H9 (cell line): Measurements from ENCODE around the gene CRISPLD2. TPM values are rescaled to one million over a fixed set of nuclear protein-coding genes. Genes with fewer than 3 reads are reported as not detected.

Experiments used
- DNase-seq: peaks from one replicate; pipeline ENCODE4 v3.0.0-alpha.2; 2017
- H2AFZ ChIP-seq: one replicate; pipeline ENCODE4 v1.6.1; 2013; ENCODE audit warnings: mild to moderate bottlenecking, low read length, control low read depth, moderate library complexity
- H2AK5ac ChIP-seq: 2 replicates; pipeline ENCODE4 v1.6.1; 2013; ENCODE audit warnings: low read length, control low read depth, mixed read lengths; ENCODE audit not compliant: insufficient read length
- H2BK120ac ChIP-seq: one replicate; pipeline ENCODE4 v1.6.1; 2013; ENCODE audit warnings: low read depth, mild to moderate bottlenecking, low read length, control low read depth, inconsistent platforms; ENCODE audit not compliant: poor library complexity, severe bottlenecking
- H2BK12ac ChIP-seq: 2 replicates; pipeline ENCODE4 v1.6.1; 2013; ENCODE audit warnings: low read length, control low read depth, mixed read lengths, low read depth; ENCODE audit not compliant: insufficient read length
- H2BK15ac ChIP-seq: 2 replicates; pipeline ENCODE4 v1.6.1; 2013; ENCODE audit warnings: low read depth, low read length, control low read depth
- H2BK20ac ChIP-seq: one replicate; pipeline ENCODE4 v1.6.1; 2013; ENCODE audit warnings: low read depth, mild to moderate bottlenecking, low read length, control low read depth, inconsistent platforms; ENCODE audit not compliant: poor library complexity, severe bottlenecking
- H2BK5ac ChIP-seq: 2 replicates; pipeline ENCODE4 v1.6.1; 2013; ENCODE audit warnings: low read length, control low read depth, mixed read lengths; ENCODE audit not compliant: insufficient read length
- H3K14ac ChIP-seq: 2 replicates; pipeline ENCODE4 v1.6.1; 2013; ENCODE audit warnings: low read length, control low read depth; ENCODE audit not compliant: insufficient read depth
- H3K18ac ChIP-seq: 2 replicates; pipeline ENCODE4 v1.6.1; 2013; ENCODE audit warnings: low read depth, mild to moderate bottlenecking, mixed read lengths, low read length, control low read depth; ENCODE audit not compliant: insufficient read length
- H3K23ac ChIP-seq: 2 replicates; pipeline ENCODE4 v1.6.1; 2013; ENCODE audit warnings: low read length, control low read depth, mixed read lengths, low read depth; ENCODE audit not compliant: insufficient read length
- H3K23me2 ChIP-seq: 2 replicates; pipeline ENCODE4 v1.6.1; 2013; ENCODE audit warnings: low read depth, mild to moderate bottlenecking, mixed read lengths, low read length, control low read depth; ENCODE audit not compliant: insufficient read length, poor library complexity, severe bottlenecking
- H3K27ac ChIP-seq: 2 replicates; pipeline ENCODE4 v1.5.1; 2013; ENCODE audit warnings: low read length, control low read depth, mixed read lengths, low read depth; ENCODE audit not compliant: insufficient read length
- H3K27me3 ChIP-seq: 2 replicates; pipeline ENCODE4 v1.6.1; 2013; ENCODE audit warnings: low read length, control low read depth, inconsistent platforms; ENCODE audit not compliant: insufficient read depth
- H3K4ac ChIP-seq: 2 replicates; pipeline ENCODE4 v1.6.1; 2013; ENCODE audit warnings: low read depth, mild to moderate bottlenecking, control low read depth, inconsistent platforms, low read length, moderate library complexity
- H3K4me1 ChIP-seq: 2 replicates; pipeline ENCODE4 v1.6.1; 2013; ENCODE audit warnings: low read length, control low read depth, inconsistent platforms; ENCODE audit not compliant: insufficient read depth
- H3K4me2 ChIP-seq: 2 replicates; pipeline ENCODE4 v1.6.1; 2013; ENCODE audit warnings: low read length, control low read depth, mixed read lengths; ENCODE audit not compliant: insufficient read length, insufficient read depth
- H3K56ac ChIP-seq: 2 replicates; pipeline ENCODE4 v1.6.1; 2013; ENCODE audit warnings: low read depth, mild to moderate bottlenecking, mixed read lengths, low read length, control low read depth; ENCODE audit not compliant: insufficient read length
- H3K79me1 ChIP-seq: 2 replicates; pipeline ENCODE4 v1.6.1; 2013; ENCODE audit warnings: low read depth, mild to moderate bottlenecking, moderate library complexity, low read length, control low read depth, inconsistent platforms; ENCODE audit not compliant: insufficient read depth, poor library complexity, severe bottlenecking
- H3K79me2 ChIP-seq: 2 replicates; pipeline ENCODE4 v1.6.1; 2013; ENCODE audit warnings: low read length, control low read depth, inconsistent platforms; ENCODE audit not compliant: insufficient read depth
- H3K9ac ChIP-seq: 2 replicates; pipeline ENCODE4 v1.6.1; 2013; ENCODE audit warnings: low read length, control low read depth, mixed read lengths; ENCODE audit not compliant: insufficient read length; ENCODE audit errors: extremely low read depth
- H3K9me3 ChIP-seq: one replicate; pipeline ENCODE4 v1.6.1; 2013; ENCODE audit warnings: low read depth, low read length, inconsistent platforms; ENCODE audit not compliant: control insufficient read depth
- H3T11ph ChIP-seq: one replicate; pipeline ENCODE4 v1.6.1; 2013; ENCODE audit warnings: mild to moderate bottlenecking, low read length, control low read depth, inconsistent platforms
- H4K20me1 ChIP-seq: one replicate; pipeline ENCODE4 v1.6.1; 2013; ENCODE audit not compliant: control insufficient read depth, insufficient read length, insufficient read depth
- H4K5ac ChIP-seq: 2 replicates; pipeline ENCODE4 v1.6.1; 2013; ENCODE audit warnings: low read depth, mild to moderate bottlenecking, mixed read lengths, low read length, control low read depth; ENCODE audit not compliant: insufficient read length
- H4K8ac ChIP-seq: replicated peaks from 2 replicates; pipeline ENCODE4 v1.6.1; 2013; ENCODE audit warnings: low read length, control low read depth, mixed read lengths, low read depth; ENCODE audit not compliant: insufficient read length
- H4K91ac ChIP-seq: 2 replicates; pipeline ENCODE4 v1.6.1; 2013; ENCODE audit warnings: low read depth, mild to moderate bottlenecking, moderate library complexity, mixed read lengths, low read length, control low read depth; ENCODE audit not compliant: insufficient read length
- H3K27ac Mint-ChIP-seq, 3 experiments: 2 replicates in 2 of 3; 3 replicates in 1 of 3; pipeline ENCODE4 v1.8.0; 2020 to 2021; ENCODE audit warnings: mixed read lengths in 3 of 3, mild to moderate bottlenecking in 1 of 3, moderate library complexity in 1 of 3
- H3K27me3 Mint-ChIP-seq: 2 replicates; pipeline ENCODE4 v1.8.0; 2021; ENCODE audit warnings: low read depth, mild to moderate bottlenecking, moderate library complexity, mixed read lengths
- H3K36me3 Mint-ChIP-seq, 3 experiments: 2 replicates in 2 of 3; 3 replicates in 1 of 3; pipeline ENCODE4 v1.8.0; 2020 to 2021; ENCODE audit warnings: low read depth in 3 of 3, mixed read lengths in 3 of 3; ENCODE audit not compliant: insufficient read depth in 1 of 3
- H3K4me1 Mint-ChIP-seq, 2 experiments: 2 replicates each; pipeline ENCODE4 v1.8.0; 2020; ENCODE audit warnings: mixed read lengths in 2 of 2
- H3K4me3 Mint-ChIP-seq, 2 experiments: 2 replicates in 1 of 2; 3 replicates in 1 of 2; pipeline ENCODE4 v1.8.0; 2020 to 2021; ENCODE audit warnings: mild to moderate bottlenecking in 2 of 2, mixed read lengths in 2 of 2, moderate library complexity in 1 of 2
- H3K9me3 Mint-ChIP-seq, 2 experiments: 2 replicates in 1 of 2; 3 replicates in 1 of 2; pipeline ENCODE4 v1.8.0; 2020; ENCODE audit warnings: mild to moderate bottlenecking in 2 of 2, mixed read lengths in 2 of 2, moderate library complexity in 1 of 2
- WGBS: extraction: QIAGEN DNeasy Blood & Tissue Kit; methylation state at CpG from one replicate; pipeline ENCODE4 v1.1.7; 2013; ENCODE audit warnings: missing lambda C conversion rate, low lambda C conversion rate, mixed read lengths; ENCODE audit not compliant: insufficient read length; ENCODE audit errors: extremely low coverage; 5-methylcytosine and 5-hydroxymethylcytosine counted together
- total RNA-seq: library from RNA; stranded (reverse); gene quantifications from 2 replicates; pipeline ENCODE4 v1.2.1, GENCODE V29; 2021
- TF ChIP-seq, protein P1 (sequence below): fragments of 200-600 bp; sonication (generic); conservative IDR thresholded peaks from 3 replicates; pipeline ENCODE4 v1.8.0; 2021; ENCODE audit warnings: antibody characterized with exemption, mild to moderate bottlenecking

Gene CRISPLD2
- total RNA-seq, 1 experiment from 2014 or later, result 2.3 TPM

DNA sequence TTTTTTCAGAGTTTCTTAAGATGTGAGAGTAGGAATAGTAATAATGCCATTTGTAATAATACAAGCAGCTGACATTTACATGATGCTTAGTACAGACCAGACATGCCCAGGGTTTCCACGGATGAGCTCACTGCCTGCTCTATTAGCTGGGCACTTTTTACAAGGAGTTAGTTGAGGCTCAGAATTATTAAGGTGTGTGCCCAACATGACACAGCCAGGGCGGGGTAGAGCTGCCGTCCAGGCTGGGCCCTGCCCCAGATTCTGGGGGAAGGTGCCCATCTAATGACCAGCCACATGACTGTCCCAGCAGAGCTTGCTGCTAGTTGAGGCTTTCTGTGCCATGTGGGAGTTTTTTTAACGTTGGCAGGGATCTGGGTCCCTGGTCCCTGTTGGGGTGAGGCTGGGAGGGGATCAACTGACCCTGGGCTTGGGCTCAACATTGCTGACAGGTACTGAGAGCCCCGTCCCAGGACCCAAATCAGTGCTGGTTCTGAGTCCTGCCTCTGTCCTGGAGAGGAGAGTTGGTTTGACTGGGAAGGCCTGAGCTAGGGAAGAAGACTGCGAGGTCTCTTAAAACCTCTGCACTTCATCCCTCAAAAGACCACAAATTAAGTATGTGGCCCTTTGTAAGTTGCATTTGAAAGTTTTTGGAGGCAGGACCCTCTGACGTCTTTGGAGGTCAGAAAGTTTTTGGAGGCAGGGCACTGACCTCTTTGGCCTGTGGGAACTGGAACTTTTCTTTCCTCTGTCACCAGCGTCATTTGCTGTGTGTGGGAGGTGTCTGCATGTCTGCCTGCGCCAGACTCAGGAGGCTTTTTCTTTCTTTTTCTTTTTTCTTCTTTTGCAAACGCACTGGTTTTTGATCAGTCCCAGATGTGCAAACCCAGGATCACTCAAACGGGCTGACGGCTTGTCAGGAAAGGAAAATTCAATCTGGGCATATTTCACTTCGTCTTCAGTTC is 2.2 kb downstream of the CRISPLD2 start:
- H2BK12ac ChIP-seq, result no peak overlapping the region
- WGBS, result no CpG with 5 or more reads among the region's 13 CpGs
- Mint-ChIP-seq H3K36me3 (no peaks in the 10 kb centered on the region), H3K27ac (no peak overlapping the region), H3K27me3 (peaks cover 69% of the 10 kb centered on the region), H3K9me3 (no peaks in the 10 kb centered on the region; a peak in 2 of 5 replicates), H3K4me1 (peaks cover 13% of the 10 kb centered on the region in 2 experiments), H3K4me3 (no peak overlapping the region)
- H2BK5ac ChIP-seq, result no peak overlapping the region
- TF ChIP-seq, protein P1, sequence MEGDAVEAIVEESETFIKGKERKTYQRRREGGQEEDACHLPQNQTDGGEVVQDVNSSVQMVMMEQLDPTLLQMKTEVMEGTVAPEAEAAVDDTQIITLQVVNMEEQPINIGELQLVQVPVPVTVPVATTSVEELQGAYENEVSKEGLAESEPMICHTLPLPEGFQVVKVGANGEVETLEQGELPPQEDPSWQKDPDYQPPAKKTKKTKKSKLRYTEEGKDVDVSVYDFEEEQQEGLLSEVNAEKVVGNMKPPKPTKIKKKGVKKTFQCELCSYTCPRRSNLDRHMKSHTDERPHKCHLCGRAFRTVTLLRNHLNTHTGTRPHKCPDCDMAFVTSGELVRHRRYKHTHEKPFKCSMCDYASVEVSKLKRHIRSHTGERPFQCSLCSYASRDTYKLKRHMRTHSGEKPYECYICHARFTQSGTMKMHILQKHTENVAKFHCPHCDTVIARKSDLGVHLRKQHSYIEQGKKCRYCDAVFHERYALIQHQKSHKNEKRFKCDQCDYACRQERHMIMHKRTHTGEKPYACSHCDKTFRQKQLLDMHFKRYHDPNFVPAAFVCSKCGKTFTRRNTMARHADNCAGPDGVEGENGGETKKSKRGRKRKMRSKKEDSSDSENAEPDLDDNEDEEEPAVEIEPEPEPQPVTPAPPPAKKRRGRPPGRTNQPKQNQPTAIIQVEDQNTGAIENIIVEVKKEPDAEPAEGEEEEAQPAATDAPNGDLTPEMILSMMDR, result no peak
- DNase-seq, result no peak
- no peak overlapping the region for H3K9ac ChIP-seq
- no peak overlapping the region for H3K4me2 ChIP-seq
- no peak overlapping the region for H3K56ac ChIP-seq
- H3K4me1 ChIP-seq, result no peaks in the 10 kb centered on the region; the same call in 1 of the 2 replicates
- H4K8ac ChIP-seq, result no peak overlapping the region
- H2BK120ac ChIP-seq, result no peak overlapping the region
- H4K5ac ChIP-seq, result no peak overlapping the region
- H3K27me3 ChIP-seq, result peaks cover 14% of the 10 kb centered on the region; the same call in 1 of the 2 replicates
- no peak overlapping the region for H4K91ac ChIP-seq
- no peak overlapping the region for H3K23ac ChIP-seq
- H2BK20ac ChIP-seq, result no peak overlapping the region
- H2AFZ ChIP-seq, result no peak overlapping the region
- H3T11ph ChIP-seq, result no peak overlapping the region
- H2AK5ac ChIP-seq, result no peak overlapping the region
- H3K4ac ChIP-seq, result no peak overlapping the region
- H3K79me2 ChIP-seq, result no peaks in the 10 kb centered on the region
- H4K20me1 ChIP-seq, result no peaks in the 10 kb centered on the region
- H3K18ac ChIP-seq, result no peak overlapping the region
- H3K79me1 ChIP-seq, result no peaks in the 10 kb centered on the region
- H3K27ac ChIP-seq, result no peak overlapping the region
- H3K14ac ChIP-seq, result no peak overlapping the region
- no peaks in the 10 kb centered on the region for H3K23me2 ChIP-seq
- H2BK15ac ChIP-seq, result no peak overlapping the region
- no peaks in the 10 kb centered on the region for H3K9me3 ChIP-seq
